Right lobe of liver (tissue), 4 donors: ENCODE measurements around the gene INTS7.

ENCODE experiments used
- POLR2A ChIP-seq: fragments of 450-650 bp; IDR thresholded peaks from one replicate; pipeline ENCODE4 v1.6.1; 2017; ENCODE audit warnings: antibody characterized with exemption, mild to moderate bottlenecking
- TF ChIP-seq, protein P1 (sequence below), 4 donors: fragments of 200-600 bp in 3 of 4; fragments of 450-650 bp in 1 of 4; IDR thresholded peaks; one replicate each; pipeline versions ENCODE4 v1.5.1 to v1.8.0; 2016 to 2022; ENCODE audit warnings: antibody characterized with exemption in 4 of 4, mild to moderate bottlenecking in 2 of 4
- donor health status: DM: no; HTN: no; CAD: no.
- donor health status: DM: no; HTN: no; CAD: no.
- donor health status: DM: no; HTN: yes; CAD: no.

DNA sequence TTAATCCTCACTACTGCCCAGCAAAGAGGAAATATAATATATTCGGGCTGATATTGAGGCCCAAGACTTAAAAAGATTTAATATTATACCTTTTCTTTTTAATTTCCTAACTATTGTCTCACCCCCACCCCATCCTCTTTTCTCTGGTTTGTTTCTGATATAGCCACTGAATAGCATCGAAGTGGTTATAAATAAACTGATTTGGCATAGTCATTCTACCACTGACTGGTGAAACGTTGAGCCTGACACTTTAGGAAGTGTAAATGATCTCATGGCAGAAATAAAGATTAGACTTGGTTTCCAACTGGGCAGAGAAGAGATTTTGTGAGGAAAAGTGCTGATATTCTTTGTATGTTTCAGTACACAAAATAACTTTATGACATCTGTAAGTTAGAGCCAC lies 39.5 kb upstream of the INTS7 start:
- TF ChIP-seq, protein P1, sequence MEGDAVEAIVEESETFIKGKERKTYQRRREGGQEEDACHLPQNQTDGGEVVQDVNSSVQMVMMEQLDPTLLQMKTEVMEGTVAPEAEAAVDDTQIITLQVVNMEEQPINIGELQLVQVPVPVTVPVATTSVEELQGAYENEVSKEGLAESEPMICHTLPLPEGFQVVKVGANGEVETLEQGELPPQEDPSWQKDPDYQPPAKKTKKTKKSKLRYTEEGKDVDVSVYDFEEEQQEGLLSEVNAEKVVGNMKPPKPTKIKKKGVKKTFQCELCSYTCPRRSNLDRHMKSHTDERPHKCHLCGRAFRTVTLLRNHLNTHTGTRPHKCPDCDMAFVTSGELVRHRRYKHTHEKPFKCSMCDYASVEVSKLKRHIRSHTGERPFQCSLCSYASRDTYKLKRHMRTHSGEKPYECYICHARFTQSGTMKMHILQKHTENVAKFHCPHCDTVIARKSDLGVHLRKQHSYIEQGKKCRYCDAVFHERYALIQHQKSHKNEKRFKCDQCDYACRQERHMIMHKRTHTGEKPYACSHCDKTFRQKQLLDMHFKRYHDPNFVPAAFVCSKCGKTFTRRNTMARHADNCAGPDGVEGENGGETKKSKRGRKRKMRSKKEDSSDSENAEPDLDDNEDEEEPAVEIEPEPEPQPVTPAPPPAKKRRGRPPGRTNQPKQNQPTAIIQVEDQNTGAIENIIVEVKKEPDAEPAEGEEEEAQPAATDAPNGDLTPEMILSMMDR (IDR thresholded peaks at IDR 0.05), result no peak
- no peak for TF ChIP-seq POLR2A
